COR-L47 (cell line): Measurements from ENCODE around the gene OR4D6.
"Not testable (repeated sequence)": the region's sequence is repeated elsewhere in the genome, so short reads cannot be mapped to it uniquely, and the experiment has no call there.

Experiments used
- DNase-seq: peaks from one replicate; lab custom pipeline; 2025; lab: John Stamatoyannopoulos, UW

The OR4D6 gene

GRCh38 chr11:59456661-59457060 is at the start of gene OR4D6:
Gene OR4D6 (plus strand): TSS chr11:59456961. CDS start chr11:59456961, 0 bp downstream.
- DNase-seq: no peak

GRCh38 chr11:59413646-59414045 is 43.1 kb upstream of the OR4D6 start:
- no peak for DNase-seq

- DNase-seq: no peak
Measured at GRCh38 chr11:59415111-59415510, 41.6 kb upstream of the OR4D6 start.

GRCh38 chr11:59416613-59417012 is 40.1 kb upstream of the OR4D6 start:
- no peak for DNase-seq

- no peak for DNase-seq
Measured at GRCh38 chr11:59417023-59417422, 39.7 kb upstream of the OR4D6 start.

- no peak for DNase-seq
Measured at GRCh38 chr11:59418156-59418555, 38.6 kb upstream of the OR4D6 start.

GRCh38 chr11:59423835-59424234 is 32.9 kb upstream of the OR4D6 start:
- no peak for DNase-seq

GRCh38 chr11:59425131-59425530 is 31.6 kb upstream of the OR4D6 start:
- DNase-seq: no peak

GRCh38 chr11:59426361-59427067 is 30.2 kb upstream of the OR4D6 start, which contains the start of gene OR5A2:
Gene OR5A2 (minus strand): TSS chr11:59426413. CDS start chr11:59422953, 3,460 bp downstream.
- DNase-seq: no peak

GRCh38 chr11:59427068-59427382 is 29.7 kb upstream of the OR4D6 start:
- no peak for DNase-seq

- DNase-seq: peak; percentile 29
Measured at GRCh38 chr11:59429924-59430516, 26.7 kb upstream of the OR4D6 start.

- DNase-seq: no peak
Measured at GRCh38 chr11:59436169-59436568, 20.6 kb upstream of the OR4D6 start, which contains the start of gene OR5A1. Gene OR5A1 (plus strand): TSS chr11:59436469. CDS start chr11:59443169, 6,700 bp downstream.

GRCh38 chr11:59437770-59438169 is 19.0 kb upstream of the OR4D6 start:
- DNase-seq: no peak

GRCh38 chr11:59445624-59446023 is 11.1 kb upstream of the OR4D6 start:
- not testable (repeated sequence) for DNase-seq

GRCh38 chr11:59448484-59448883 is 8.3 kb upstream of the OR4D6 start:
- no peak for DNase-seq

GRCh38 chr11:59459916-59460315 is 3.2 kb downstream of the OR4D6 start:
- no peak for DNase-seq

- DNase-seq: no peak
Measured at GRCh38 chr11:59463190-59463641, 6.5 kb downstream of the OR4D6 start.

- no peak for DNase-seq
Measured at GRCh38 chr11:59473015-59473414, 16.3 kb downstream of the OR4D6 start, which contains the start of gene OR4D10. Gene OR4D10 (plus strand): TSS chr11:59473315. CDS start chr11:59477430, 4,115 bp downstream.

- DNase-seq: no peak
Measured at GRCh38 chr11:59475176-59475575, 18.4 kb downstream of the OR4D6 start.

- no peak for DNase-seq
Measured at GRCh38 chr11:59479906-59480305, 23.1 kb downstream of the OR4D6 start.

GRCh38 chr11:59480359-59480758 is 23.6 kb downstream of the OR4D6 start:
- no peak for DNase-seq

GRCh38 chr11:59501931-59502330 is 45.2 kb downstream of the OR4D6 start:
- DNase-seq: no peak

GRCh38 chr11:59503276-59503675 is 46.5 kb downstream of the OR4D6 start, which contains the start of gene OR4D11:
Gene OR4D11 (plus strand): TSS chr11:59503576. CDS start chr11:59503576, 0 bp downstream.
- no peak for DNase-seq
